Stimulated activated CD8-positive, alpha-beta memory T cell treated with anti-CD3 and anti-CD28 coated beads, Interleukin-2, amount 100 ng/mL, for 48 hours (primary cell): ENCODE measurements around the gene KPNA6.
"Not testable (repeated sequence)": the region's sequence is repeated elsewhere in the genome, so short reads cannot be mapped to it uniquely, and the experiment has no call there.

Source experiments
- DNase-seq, 2 donors: peaks; one replicate each; pipeline ENCODE4 v3.0.0-alpha.2; 2020; ENCODE audit warnings: low read depth in 2 of 2

KPNA6 gene

DNA sequence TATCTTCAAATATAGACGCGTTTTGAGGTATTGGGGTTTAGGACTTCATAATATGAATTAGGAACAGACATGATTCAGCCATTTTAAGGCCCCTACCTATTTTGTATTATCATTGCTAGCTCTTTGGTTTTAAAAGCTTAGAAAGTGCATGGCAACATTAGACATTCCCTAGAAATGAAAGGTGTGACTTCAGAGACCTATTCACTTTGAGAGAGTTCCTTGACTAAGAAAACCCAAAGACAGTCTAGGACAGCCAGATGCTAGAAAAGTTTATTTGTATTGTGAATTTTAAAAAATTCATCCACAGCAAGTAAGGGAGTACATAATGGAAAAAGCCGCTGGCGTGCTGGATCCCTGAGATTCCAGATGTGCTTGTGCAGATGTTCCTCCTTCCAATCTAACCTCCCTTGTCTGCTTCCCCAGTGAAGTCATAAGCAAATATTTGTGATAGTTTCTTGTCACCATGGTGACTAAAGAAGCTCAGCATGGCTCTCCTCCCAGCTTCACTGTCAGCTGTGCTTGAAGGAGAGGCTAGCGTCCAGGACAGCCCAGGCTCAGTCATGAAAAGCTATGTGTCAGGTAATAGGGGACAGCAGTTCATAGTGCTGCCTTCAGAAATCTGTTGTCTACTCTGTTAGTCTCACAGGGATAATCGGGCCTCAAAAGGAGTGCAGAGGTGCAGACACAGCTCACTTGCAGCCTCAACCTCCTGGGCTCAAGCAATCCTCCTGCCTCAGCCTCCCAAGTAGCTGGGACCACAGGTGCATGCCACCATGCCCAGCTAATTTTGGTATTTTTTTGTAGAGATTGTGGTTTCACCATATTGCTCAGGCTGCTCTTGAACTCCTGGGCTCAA is 34.8 kb downstream of the KPNA6 start:
- DNase-seq, result no peak

DNA sequence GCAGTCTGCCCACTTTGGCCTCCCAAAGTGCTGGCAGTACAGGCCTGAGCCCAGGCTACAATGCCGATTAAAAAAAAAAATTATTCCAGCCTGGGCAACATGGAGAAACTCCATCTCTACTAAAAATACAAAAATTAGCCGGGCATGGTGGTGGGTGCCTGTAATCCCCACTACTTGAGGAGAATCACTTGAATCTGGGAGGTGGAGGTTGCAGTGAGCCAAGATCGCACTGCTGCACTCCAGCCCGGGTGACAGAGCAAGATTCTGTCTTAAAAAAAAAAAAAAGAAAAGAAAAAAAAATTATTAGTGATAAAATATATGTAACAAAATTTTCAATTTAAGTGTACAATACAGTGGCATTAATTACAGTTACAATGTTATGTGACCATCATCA is 35.4 kb downstream of the KPNA6 start:
- not testable (repeated sequence) for DNase-seq

DNA sequence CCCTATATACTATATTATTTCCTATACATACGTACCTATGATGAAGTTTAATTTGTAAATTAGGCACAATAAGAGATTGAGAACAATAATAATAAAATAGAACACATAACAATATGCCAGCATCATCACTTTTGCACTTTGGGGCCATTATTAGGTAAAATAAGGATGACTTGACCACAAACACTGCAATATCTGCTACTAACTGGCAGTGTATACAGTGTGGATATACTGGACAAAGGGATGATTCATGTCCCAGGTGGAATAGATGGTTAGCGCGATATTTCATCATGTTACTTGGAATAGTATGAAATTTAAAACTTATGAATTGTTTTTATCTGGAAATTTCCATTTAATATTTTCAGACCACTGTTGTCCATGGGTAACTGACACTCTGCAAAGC is 36.2 kb downstream of the KPNA6 start:
- no peak for DNase-seq

DNA sequence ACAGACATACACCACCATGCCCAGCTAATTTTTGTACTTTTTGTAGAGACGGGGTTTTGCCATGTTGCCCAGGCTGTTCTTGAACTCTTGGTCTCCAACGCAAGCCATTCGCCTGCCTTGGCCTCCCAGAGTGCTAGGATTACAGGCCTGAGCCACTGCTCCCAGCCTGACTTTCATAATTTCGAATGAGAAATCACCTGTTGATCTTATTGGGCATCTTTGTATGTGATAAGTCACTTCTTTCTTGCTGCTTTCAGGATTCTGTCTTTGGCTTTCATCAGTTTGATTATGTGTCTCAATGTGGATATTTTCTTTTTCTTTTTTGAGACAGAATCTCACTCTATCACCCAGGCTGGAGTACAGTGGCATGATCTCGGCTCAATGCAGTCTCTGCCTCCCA is 39.9 kb downstream of the KPNA6 start:
- not testable (repeated sequence) for DNase-seq

DNA sequence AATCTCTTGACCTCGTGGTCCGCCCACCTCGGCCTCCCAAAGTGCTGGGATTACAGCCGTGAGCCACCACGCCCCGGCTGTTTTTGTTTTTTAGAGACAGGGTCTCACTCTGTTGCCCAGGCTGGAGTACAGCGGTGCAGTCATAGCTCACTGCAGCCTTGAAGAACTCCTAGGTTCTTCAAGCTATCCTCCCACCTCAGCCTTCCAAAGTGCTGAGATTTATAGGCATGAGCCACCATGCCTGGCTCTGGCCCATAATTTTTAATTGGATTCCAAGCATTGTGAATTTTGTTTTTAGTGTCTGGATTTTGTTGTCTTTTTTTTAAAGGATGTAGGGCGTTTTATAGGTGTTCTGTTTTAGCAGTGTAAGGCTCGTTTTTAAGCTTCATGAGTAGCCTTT is 43.0 kb downstream of the KPNA6 start:
- DNase-seq, result no peak

DNA sequence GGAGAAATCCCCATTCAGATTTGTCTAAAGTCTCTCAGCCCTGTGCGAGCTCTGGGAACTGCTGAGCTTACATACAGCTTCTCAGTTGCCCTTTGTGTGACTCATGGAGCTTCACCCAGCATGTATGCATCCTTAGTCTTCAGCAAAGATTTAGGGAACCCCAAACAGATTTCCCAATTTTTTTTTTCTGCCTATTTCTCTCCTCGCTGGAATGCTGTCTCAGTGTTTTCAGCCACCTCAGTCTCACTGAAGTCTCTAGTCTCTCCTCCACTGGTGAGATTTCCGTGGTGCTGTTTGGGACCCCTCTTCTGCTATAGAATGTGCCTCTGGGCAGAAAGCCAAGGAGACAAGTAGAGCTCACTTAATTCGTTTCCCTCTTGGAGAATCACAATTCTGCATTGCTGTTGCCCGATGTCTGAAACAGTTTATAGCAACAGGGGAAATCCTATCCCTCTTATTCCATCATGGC is 43.5 kb downstream of the KPNA6 start:
- DNase-seq, result no peak

DNA sequence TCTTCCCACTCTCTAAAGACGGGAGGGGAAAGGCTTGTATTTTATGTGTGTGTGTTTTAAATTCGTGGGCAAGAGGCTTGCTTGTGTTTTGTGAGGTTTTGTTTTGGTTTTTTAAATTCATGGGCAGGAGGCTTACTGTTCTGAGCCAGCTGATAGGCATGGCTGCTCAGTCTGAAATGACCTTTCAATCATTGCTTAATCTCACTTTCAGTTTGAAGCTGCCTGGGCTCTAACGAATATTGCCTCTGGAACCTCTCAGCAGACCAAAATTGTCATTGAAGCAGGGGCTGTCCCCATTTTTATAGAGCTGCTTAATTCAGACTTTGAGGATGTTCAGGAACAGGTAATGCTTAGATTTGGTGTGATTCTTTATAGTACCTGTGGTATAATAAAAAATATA is 51.3 kb downstream of the KPNA6 start:
- no peak for DNase-seq

DNA sequence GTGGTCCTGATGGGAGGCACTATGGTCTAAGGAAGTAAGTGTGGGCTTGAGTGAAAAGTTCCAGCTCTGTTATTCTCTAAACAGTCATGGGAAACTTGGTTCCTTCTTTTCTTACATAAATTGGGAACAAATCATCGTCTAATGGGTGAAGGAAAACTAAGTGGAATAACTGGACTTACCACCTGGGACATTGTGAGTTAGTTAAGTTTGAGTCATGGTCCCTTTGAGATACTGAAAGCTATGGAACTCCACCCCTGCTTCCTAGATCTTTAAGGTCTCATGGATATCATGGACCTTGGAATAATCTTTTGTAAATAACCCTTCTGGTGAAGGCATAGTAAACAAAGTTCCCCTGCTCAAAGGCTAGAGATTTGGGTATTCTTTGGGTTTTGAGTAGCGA is 55.5 kb downstream of the KPNA6 start:
- DNase-seq, result no peak

DNA sequence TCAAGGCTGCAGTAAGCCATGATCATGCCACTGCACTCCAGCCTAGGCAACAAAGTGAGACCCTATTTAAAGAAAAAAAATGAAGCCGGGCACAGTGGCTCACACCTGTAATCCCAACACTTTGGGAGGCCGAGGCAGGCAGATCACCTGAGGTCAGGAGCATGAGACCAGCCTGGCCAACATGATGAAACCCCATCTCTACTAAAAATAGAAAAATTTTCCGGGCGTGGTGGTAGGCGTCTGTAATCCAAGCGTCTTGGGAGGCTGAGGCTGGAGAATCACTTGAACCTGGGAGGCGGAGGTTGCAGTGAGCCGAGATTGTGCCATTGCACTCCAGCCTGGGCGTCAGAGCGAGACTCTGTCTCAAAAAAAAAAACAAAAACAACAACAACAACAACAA is 57.8 kb downstream of the KPNA6 start:
- DNase-seq, result not testable (repeated sequence)

DNA sequence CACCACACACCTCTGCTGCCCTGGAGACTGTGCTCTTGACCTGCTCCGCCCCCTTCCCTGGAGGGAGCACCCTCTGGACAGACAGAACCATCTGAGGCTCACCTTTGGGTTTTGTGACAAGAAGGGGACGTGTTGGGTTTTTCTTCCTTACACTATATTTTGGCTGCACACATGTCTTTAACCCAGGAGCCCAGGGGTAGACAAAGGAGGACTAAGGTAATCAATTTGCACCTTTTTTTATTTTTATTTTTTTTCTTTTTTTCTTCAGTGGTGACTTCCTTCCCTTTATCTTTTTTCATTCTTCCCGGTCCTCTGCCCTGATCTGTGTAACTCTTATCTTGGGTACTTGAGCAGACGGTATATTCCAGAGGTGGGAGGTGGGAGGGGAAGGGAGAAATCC is 63.1 kb downstream of the KPNA6 start:
- DNase-seq, result no peak

DNA sequence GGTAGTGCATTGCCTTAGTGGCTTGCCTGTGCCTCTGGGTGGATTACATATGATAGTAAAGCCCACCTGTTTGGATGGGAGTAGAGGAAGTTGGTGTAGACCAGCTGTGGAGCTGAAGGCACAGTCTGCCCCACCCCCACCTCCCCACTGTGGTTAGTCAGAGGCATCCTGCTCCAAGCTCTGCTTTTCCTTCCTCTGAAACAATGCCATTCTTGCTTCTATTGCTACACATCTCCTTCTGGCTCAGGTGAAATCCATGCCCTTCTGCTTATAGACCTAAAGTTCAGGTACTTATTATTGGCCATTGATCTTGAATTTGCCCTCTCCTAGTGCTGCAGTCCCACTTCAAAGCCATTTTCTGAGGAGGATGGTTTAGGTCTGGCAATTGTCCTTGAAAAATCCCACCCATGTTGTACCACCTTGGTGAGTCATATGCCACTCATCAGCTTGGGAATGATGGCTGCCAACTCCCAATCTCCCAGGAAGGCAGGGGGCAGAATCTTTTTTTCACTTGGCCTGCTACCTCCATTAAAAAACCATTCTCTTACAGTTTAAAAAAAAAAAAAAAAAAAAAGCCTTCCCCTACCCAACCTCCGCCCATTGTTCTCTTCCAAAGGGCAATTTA is 64.9 kb downstream of the KPNA6 start:
- DNase-seq, result no peak

DNA sequence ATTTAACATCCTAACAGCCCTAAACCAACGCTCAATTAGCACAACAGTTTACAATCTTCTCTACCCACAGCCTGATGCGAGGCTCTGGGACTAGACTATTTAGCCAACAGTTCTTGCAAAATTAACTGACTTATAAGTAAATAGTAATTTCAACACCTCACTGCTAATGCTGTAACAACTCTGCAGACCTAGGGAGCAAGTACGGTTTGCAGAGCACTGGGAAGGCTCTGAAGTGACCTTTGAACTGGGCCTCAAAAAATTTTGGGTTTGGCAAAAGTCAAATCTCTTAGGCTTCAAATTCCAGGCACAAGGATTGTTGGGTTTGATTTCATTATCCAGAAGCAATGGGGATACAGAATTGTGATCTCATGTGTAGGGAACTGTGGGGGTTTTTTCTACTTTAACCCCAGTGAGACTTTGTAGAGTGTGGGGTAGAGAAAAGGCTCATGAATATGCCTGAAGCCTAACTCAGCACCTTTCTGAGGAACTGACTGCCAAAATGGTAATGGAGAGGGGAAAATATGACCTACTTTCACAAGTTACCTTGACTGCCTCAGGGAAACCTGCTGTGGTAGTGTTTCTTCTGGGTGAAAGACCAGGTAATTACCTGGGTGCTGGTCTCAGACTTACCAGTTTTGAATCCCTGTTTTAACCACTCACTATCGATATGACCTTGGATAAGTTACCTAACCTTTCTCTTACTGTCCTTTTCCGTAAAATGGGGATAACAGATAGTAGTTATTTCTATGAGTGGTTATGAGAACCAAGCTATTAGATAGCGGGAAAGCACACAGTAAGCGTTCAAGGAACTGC is 70.7 kb downstream of the KPNA6 start:
- DNase-seq, result no peak

DNA sequence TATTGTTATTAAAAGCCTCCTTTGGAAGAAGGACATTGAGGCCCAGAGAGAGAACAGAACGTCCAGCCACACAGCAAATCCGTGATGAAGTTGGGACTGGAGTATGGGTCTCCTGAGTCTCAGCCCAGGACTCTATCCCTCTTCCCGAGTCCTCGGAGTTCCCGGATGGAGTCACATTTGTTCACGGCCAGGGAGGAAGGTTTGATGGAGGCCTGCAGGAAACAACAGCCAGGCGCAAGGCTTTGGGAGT is 71.3 kb downstream of the KPNA6 start:
- no peak for DNase-seq

DNA sequence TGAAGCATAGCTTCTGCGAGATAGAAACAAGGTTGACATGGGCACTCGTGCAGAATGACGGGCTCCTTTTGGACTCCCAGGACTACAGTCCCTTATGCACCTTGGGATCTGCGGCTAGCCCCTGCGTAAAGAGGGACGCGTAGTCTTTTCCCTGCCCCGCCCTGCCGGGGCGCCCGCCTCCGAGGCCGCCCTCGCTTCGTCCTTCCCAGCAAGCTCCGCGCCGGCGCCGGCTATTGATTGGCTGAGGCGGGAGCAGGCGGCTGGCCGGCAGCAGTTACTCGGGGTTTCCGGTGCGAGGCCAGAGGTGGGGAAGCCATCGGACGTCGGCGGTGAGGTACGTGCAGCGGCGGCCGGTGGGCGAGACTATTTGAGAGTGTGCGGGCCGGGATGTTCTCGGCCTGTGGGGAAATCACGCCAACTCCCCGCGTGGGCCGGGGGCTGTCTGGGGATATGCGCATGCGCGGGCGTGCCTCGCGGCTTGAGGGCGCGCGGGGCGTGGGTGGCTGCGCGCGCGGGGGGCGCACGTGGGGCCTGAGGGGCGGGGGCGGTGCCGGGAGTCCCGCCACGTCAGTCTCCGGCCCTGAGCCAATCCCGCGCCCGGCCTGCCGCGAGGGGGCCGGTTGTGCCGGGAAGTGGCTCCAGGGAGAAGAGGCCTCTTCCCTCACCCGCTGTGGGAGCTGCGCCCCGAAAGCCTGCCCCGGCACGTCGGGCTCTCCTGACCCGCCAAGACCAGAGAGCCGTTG is 71.8 kb downstream of the KPNA6 start, which contains the start of gene TXLNA:
TSS of gene TXLNA (plus strand) at position 233 of the 743 bp plus-strand sequence. CDS start 671 bp downstream, outside the sequence.
- peak; percentile 90 for DNase-seq

DNA sequence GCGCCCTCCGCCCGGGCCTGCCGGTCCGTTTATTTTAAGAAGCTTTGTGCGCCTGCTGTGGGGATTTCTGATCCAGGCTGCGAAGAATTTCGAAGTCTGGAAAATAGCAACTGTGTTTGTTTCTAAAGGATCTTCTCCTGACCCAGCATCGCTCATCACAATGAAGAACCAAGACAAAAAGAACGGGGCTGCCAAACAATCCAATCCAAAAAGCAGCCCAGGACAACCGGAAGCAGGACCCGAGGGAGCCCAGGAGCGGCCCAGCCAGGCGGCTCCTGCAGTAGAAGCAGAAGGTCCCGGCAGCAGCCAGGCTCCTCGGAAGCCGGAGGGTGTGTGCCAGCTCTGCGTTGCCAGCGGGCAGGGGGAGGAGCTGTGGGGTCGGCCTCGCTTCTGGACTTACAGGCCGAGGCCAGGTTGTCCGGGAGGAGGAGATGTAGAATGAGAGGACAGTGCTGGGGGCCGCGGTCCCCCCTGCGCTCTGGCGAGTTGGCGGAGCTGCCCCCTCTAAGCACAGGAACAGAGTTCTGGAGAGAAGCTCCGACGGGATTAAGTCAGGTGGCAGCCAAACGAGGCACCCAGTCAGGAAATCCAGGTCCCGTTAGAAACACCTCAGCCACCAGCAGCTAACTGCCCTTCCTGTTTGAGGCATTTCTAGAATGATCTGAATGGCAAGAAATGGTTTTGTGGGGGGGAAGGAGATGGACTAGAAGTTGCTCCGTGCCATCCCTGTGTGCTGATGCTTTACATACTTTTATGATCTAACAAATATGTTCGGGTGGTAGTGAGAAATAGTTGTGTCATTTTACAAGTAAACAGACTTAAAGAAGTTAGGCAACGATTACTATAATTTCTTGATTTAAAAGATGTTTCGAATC is 72.6 kb downstream of the KPNA6 start:
- no peak for DNase-seq

DNA sequence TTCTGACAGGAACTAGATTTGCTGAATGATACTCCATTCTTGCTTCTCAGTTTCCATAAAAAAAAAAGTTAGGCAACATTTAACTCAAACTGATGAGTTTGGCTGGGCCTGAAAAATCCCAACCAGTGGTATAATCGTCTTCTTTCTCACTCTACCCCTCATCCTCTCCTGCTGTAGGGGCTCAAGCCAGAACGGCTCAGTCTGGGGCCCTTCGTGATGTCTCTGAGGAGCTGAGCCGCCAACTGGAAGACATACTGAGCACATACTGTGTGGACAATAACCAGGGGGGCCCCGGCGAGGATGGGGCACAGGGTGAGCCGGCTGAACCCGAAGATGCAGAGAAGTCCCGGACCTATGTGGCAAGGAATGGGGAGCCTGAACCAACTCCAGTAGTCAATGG is 73.2 kb downstream of the KPNA6 start:
- no peak for DNase-seq

DNA sequence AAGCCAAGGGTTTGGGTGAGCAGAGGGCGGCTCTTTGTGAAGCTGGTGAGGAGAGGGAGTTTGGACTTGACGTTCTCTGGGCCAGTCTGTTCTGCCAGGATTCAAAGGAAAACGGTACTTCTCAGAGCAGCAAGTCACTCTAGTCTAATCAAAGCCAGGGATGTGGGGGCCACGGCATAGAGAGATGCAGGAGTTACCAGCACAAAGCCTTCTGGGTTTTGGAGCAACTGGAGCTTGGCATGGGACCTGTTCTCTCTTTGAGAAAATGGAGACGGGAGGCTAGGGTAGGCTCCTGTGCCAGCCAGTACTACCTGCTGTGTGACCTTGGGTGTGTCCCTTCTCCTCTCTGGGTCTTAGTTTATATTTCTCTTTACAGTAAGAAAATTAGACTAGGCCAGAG is 73.7 kb downstream of the KPNA6 start:
- no peak for DNase-seq

DNA sequence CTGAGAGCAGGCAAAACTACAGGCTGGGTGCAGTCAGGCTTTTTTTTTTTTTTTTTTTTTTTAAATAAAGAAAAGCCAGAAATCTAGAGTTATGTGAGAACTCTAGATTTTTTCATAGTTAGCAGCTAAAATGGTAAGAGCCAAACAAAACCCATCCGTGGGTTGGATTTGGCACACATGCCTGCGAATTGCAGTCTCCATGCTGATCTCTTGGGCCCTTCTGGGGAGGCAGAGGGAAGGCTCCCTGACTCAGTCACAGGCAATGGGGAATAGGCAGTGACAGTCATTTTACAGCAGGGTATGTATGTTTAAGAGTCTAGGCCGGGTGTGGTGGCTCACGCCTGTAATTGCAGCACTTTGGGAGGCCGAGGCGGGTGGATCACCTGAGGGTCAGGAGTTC is 74.2 kb downstream of the KPNA6 start:
- no peak for DNase-seq

DNA sequence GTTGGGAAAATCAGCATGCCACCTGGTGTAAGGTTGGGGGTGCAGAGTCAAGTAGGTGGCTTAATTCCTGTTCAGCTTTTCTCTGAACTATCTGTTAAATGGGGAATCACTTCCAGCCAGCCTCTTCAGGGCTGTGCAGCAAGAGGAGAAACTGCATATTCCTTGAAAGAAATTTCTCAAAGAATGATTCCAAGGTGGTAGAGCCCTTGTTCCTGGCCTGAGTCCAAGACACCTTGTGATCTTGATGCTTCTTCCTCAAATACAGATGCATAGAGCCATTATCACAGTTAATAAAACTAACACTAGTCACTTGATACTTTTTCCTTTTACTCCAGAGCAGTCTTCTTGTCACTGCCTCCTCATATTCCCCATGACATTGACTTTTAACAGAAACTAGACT is 76.8 kb downstream of the KPNA6 start:
- DNase-seq, result no peak

DNA sequence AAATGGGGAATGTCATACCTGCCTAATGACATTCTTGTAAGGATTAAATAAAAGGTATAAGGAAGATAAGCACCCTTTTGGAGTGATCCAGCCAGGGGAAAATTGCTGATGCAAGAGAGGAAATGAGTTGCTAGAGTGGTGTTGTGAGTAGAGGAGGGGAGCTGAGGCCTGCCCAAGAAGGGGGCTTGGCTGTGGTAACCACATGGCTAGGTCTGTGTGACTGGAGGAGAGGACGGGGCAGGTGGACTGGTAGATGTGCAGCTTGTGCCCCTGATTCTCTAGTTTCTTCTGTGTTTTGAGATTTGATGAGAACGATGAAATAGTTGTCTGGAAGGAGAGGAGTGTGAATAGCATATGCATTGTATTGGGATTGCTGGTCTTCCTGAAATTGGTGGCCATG is 78.2 kb downstream of the KPNA6 start:
- DNase-seq, result no peak

DNA sequence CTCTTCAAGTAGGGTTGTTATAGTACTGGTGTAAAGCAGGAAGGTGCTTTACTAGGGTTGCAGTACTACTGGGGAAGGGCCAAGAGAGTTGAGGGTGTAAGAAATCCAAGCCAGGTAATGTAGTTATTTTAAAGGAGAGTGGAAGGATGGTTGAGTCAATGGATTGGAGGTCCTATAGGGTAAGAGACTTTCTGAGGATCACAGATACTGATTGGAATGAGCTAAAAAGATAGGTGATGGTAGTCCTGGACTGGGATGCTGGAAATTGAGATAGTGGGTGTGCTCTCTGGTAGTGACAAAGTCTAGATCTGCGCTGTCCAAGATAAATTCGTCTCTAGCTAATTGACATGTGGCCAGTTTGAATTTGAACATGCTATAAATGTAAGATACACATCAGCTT is 78.6 kb downstream of the KPNA6 start:
- DNase-seq, result no peak
